Naive thymus-derived CD4-positive, alpha-beta T cell (primary cell): ENCODE measurements around the gene LRRN3. TPM values are rescaled to one million over a fixed set of nuclear protein-coding genes. Genes with fewer than 3 reads are reported as not detected.
"Not testable (repeated sequence)": the region's sequence is repeated elsewhere in the genome, so short reads cannot be mapped to it uniquely, and the experiment has no call there.

Experiments used
- ATAC-seq: fragments of 150-1000 bp; cut with Tn5 transposase; 2 replicates; pipeline ENCODE4 v1.10.0; 2021; ENCODE audit warnings: mild to moderate bottlenecking, moderate library complexity
- CTCF ChIA-PET: fragments of 350-600 bp; sonication (Branson Sonifier 250); formaldehyde crosslinking; loops from one replicate; lab custom pipeline; 2021; ENCODE audit warnings: antibody characterized with exemption; lab: Charles Lee
- POLR2A ChIA-PET: fragments of 350-600 bp; sonication (Branson Sonifier 250); formaldehyde crosslinking; loops from one replicate; lab custom pipeline; 2021; ENCODE audit warnings: antibody characterized with exemption, inconsistent platforms; lab: Charles Lee
- DNase-seq, 9 donors: peaks; one replicate each; pipeline versions ENCODE4 v3.0.0 to v3.0.0-alpha.2; 2020 to 2022; ENCODE audit warnings: mixed read lengths in 1 of 9
- H3K27ac ChIP-seq: one replicate; pipeline ENCODE4 v1.7.0; 2013; ENCODE audit warnings: mild to moderate bottlenecking, low read depth, low read length, moderate library complexity
- H3K27me3 ChIP-seq, 2 donors: one replicate each; pipeline ENCODE4 v1.7.0; 2013; ENCODE audit warnings: low read length in 2 of 2, mild to moderate bottlenecking in 2 of 2, moderate library complexity in 2 of 2; ENCODE audit not compliant: control insufficient read depth in 2 of 2, insufficient read depth in 2 of 2
- H3K36me3 ChIP-seq, 3 experiments: 1 replicate in 2 of 3; 2 replicates in 1 of 3; pipeline ENCODE4 v1.7.0; 2013; ENCODE audit warnings: low read length in 3 of 3, mild to moderate bottlenecking in 3 of 3, moderate library complexity in 1 of 3; ENCODE audit not compliant: insufficient read depth in 3 of 3, control insufficient read depth in 2 of 3
- H3K4me1 ChIP-seq, 2 donors: one replicate each; pipeline ENCODE4 v1.7.0; 2013; ENCODE audit warnings: low read length in 2 of 2, mild to moderate bottlenecking in 2 of 2, moderate library complexity in 1 of 2; ENCODE audit not compliant: control insufficient read depth in 2 of 2, insufficient read depth in 2 of 2
- H3K4me3 ChIP-seq: 2 replicates; pipeline ENCODE4 v1.7.0; 2013; ENCODE audit warnings: mild to moderate bottlenecking, low read length
- H3K9me3 ChIP-seq, 3 experiments: 1 replicate in 2 of 3; 2 replicates in 1 of 3; pipeline ENCODE4 v1.7.0; 2013; ENCODE audit warnings: low read length in 3 of 3; ENCODE audit not compliant: control insufficient read depth in 2 of 3
- H3K27ac Mint-ChIP-seq, 9 donors: one replicate each; pipeline ENCODE4 v1.8.0; 2020 to 2022; ENCODE audit warnings: mixed read lengths in 9 of 9, mild to moderate bottlenecking in 8 of 9, moderate library complexity in 5 of 9, inconsistent platforms in 2 of 9
- H3K27me3 Mint-ChIP-seq, 5 donors: one replicate each; pipeline ENCODE4 v1.8.0; 2021 to 2022; ENCODE audit warnings: mixed read lengths in 5 of 5, mild to moderate bottlenecking in 1 of 5
- H3K36me3 Mint-ChIP-seq, 5 donors: one replicate each; pipeline ENCODE4 v1.8.0; 2020 to 2022; ENCODE audit warnings: mixed read lengths in 5 of 5, mild to moderate bottlenecking in 3 of 5, inconsistent platforms in 1 of 5
- H3K4me1 Mint-ChIP-seq, 7 donors: one replicate each; pipeline ENCODE4 v1.8.0; 2020 to 2022; ENCODE audit warnings: mixed read lengths in 7 of 7, mild to moderate bottlenecking in 3 of 7, inconsistent platforms in 1 of 7
- H3K4me3 Mint-ChIP-seq, 10 donors: one replicate each; pipeline ENCODE4 v1.8.0; 2020 to 2022; ENCODE audit warnings: mild to moderate bottlenecking in 10 of 10, mixed read lengths in 10 of 10, moderate library complexity in 6 of 10, inconsistent platforms in 2 of 10
- H3K9me3 Mint-ChIP-seq, 11 donors: one replicate each; pipeline ENCODE4 v1.8.0; 2020 to 2022; ENCODE audit warnings: mixed read lengths in 11 of 11, mild to moderate bottlenecking in 4 of 11, inconsistent platforms in 1 of 11, moderate library complexity in 1 of 11
- intact Hi-C, 2 donors: fragments of 100-400 bp; cut with micrococcal nuclease; formaldehyde crosslinking; loops; one replicate each; pipeline ENCODE4 v1.15.1; 2023
- polyA plus RNA-seq, 2 donors: library from polyadenylated mRNA; unstranded; fragments of 300-500 nt; fragmentation: Illumina TruSeq; gene quantifications; one replicate each; pipeline ENCODE4 v1.2.3, GENCODE V29; 2021
- total RNA-seq, 6 experiments: library from RNA in 5 of 6; stranded (reverse) in 5 of 6; gene quantifications; 1 replicate in 5 of 6; 2 replicates in 1 of 6; pipeline ENCODE4 v1.2.3 and lab custom pipeline; 2021 to 2026

LRRN3 gene
- total and polyA plus RNA-seq, 7 experiments from 2014 or later, result 7.6 to 288 (median 173) TPM

DNA sequence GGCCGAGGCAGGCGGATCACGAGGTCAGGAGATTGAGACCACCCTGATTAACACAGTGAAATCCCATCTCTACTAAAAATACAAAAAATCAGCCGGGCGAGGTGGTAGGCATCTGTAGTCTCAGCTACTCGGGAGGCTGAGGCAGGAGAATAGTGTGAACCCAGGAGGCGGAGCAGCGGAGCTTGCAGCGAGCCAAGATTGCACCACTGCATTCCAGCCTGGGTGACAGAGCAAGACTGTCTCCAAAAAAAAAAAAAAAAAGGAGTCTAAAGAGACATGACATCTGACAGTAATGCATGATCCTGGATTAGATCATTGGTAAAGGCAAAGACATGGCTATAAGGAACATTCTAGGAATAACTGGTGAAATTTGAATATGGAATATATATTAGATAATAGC lies 18.3 kb upstream of the LRRN3 start:
- H3K4me3 Mint-ChIP-seq, result peak overlapping the region in 2 of 10 donors; percentile 50 to 53
- CTCF ChIA-PET, result interaction anchor here (0.6 kb wide), 1 partner anchor 193 kb away, joined by 6 read pairs; no protein-coding TSS in a partner anchor
- H3K4me1 Mint-ChIP-seq, result peaks cover 10 to 87% (median 78%) of the 10 kb centered on the region in 7 donors

DNA sequence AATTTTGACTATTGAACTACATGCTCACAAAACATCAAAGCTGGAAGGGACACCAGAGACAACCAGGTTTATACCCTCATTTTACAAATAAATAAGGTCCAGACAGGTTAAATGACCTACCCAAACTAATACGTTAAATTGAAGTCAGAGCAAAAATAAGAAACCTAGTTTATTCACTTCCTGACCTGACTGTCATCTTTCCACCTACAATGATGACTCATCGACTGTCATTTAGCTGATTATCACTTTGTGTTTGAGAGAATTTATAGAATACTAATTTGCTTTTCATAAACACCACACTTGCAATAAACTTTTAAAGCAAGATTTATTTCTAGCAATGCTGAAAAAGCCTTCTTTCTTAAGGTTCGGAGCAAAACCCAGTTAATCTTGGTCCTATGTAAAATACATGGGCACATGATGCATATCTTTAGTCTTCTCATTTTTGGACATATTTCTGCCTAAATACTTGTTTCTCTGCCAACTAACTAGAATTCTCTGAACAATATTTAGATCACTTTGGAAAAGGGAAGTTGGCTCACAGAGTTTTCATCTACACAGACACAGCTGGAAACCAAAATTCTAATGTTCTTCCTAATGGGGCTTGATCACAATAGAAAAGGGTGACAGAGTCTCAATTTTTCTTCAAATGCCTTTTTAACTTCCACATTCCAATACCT lies 16.7 kb upstream of the LRRN3 start:
- Mint-ChIP-seq H3K9me3 (peaks cover 0 to 2% (median 0%) of the 10 kb centered on the region in 11 donors), H3K27me3 (no peaks in the 10 kb centered on the region), H3K36me3 (peaks cover 0 to 29% (median 4%) of the 10 kb centered on the region in 5 donors), H3K4me3 (peak overlapping the region in 6 of 10 donors; percentile 11 to 40 (median 19)), H3K4me1 (peaks cover 10 to 82% (median 73%) of the 10 kb centered on the region in 7 donors), H3K27ac (peak overlapping the region in 4 of 9 donors; percentile 4 to 78 (median 34))
- intact Hi-C loops, result loop anchor here (1.0 kb wide), 2 partner anchors 9 to 16 kb away; no protein-coding TSS in a partner anchor
- Histone ChIP-seq H3K36me3 (no peaks in the 10 kb centered on the region), H3K27ac (no peak overlapping the region), H3K9me3 (no peaks in the 10 kb centered on the region), H3K27me3 (no peaks in the 10 kb centered on the region), H3K4me1 (peaks cover 5 to 34% of the 10 kb centered on the region in 2 donors), H3K4me3 (no peak overlapping the region)
- CTCF ChIA-PET, result interaction anchor here (1.2 kb wide), 1 partner anchor 54 kb away, joined by 4 read pairs; no protein-coding TSS in a partner anchor
- no peak for DNase-seq
- ATAC-seq, result no peak
- POLR2A ChIA-PET, result no interaction called here

More for the DNA sequence above, 18.3 kb upstream of the LRRN3 start:
- peaks cover 5 to 34% of the 10 kb centered on the region in 2 donors for H3K4me1 ChIP-seq
- intact Hi-C loops, H3K27ac Mint-ChIP-seq, ATAC-seq, H3K27me3 Mint-ChIP-seq, H3K9me3 Mint-ChIP-seq, H3K27ac ChIP-seq, DNase-seq, H3K27me3 ChIP-seq, H3K9me3 ChIP-seq, H3K36me3 ChIP-seq, H3K4me3 ChIP-seq: not testable (repeated sequence)
- POLR2A ChIA-PET, result interaction anchor here (0.6 to 0.7 kb wide), 3 partner anchors 11 to 584 kb away, joined by 3 to 5 read pairs (median 3); no protein-coding TSS in a partner anchor
- H3K36me3 Mint-ChIP-seq, result peaks cover 0 to 31% (median 4%) of the 10 kb centered on the region in 5 donors

GRCh38 chr7:111074748-111075146 lies 16.2 kb upstream of the LRRN3 start:
- peaks cover 5 to 34% of the 10 kb centered on the region in 2 donors for H3K4me1 ChIP-seq
- Mint-ChIP-seq H3K4me3 (peak overlapping the region in 2 of 10 donors; percentile 13 to 25), H3K4me1 (peaks cover 9 to 79% (median 69%) of the 10 kb centered on the region in 7 donors)

DNA sequence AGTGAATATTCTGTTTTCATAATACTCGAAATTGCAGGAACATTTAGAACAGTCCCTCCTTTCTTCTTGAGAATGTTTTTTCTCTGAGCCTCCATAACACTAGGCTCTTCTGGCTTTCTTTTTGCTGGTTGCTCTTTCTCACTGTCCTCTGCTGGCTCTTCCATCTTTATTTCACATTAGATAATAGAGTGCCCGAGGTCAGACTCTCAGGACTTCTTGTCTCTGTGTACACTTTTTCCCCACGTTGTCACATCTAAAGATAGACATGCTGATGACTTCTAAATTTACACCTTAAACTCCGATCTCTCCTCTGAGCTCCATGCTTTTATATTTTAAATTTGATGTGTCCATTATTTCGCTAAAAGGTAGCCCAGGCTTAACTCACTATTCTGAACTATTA lies 15.4 kb upstream of the LRRN3 start:
- Mint-ChIP-seq H3K4me3 (peak overlapping the region in 1 of 10 donors; percentile 1), H3K36me3 (peaks cover 0 to 26% (median 4%) of the 10 kb centered on the region in 5 donors), H3K4me1 (peaks cover 9 to 79% (median 63%) of the 10 kb centered on the region in 7 donors), H3K27me3 (no peaks in the 10 kb centered on the region), H3K27ac (peak overlapping the region in 2 of 9 donors; percentile 22 to 80), H3K9me3 (peaks cover 0 to 2% (median 0%) of the 10 kb centered on the region in 11 donors)
- Histone ChIP-seq H3K36me3 (no peaks in the 10 kb centered on the region), H3K4me3 (no peak overlapping the region), H3K4me1 (peaks cover 5 to 34% of the 10 kb centered on the region in 2 donors), H3K9me3 (no peaks in the 10 kb centered on the region), H3K27me3 (no peaks in the 10 kb centered on the region), H3K27ac (no peak overlapping the region)
- ChIA-PET CTCF (interaction anchor here (1.2 kb wide), 1 partner anchor 56 kb away, joined by 4 read pairs; no protein-coding TSS in a partner anchor), POLR2A (interaction anchor here (2.7 kb wide), 1 partner anchor 17 kb away, joined by 9 read pairs; no protein-coding TSS in a partner anchor)
- no peak for DNase-seq
- ATAC-seq, result no peak
- intact Hi-C loops, result loop anchor here in 1 of 2 donors (1.0 kb wide), 1 partner anchor 57 kb away; no protein-coding TSS in a partner anchor

More at GRCh38 chr7:111074748-111075146, 16.2 kb upstream of the LRRN3 start:
- Histone ChIP-seq H3K27me3 (no peaks in the 10 kb centered on the region), H3K27ac (no peak overlapping the region), H3K4me3 (no peak overlapping the region), H3K36me3 (no peaks in the 10 kb centered on the region), H3K9me3 (no peaks in the 10 kb centered on the region)
- Mint-ChIP-seq H3K27ac (peak overlapping the region in 5 of 9 donors; percentile 4 to 78 (median 38)), H3K36me3 (peaks cover 0 to 27% (median 4%) of the 10 kb centered on the region in 5 donors), H3K27me3 (no peaks in the 10 kb centered on the region), H3K9me3 (peaks cover 0 to 2% (median 0%) of the 10 kb centered on the region in 11 donors)
- no peak for DNase-seq
- ChIA-PET POLR2A (no interaction called here), CTCF (interaction anchor here (1.2 kb wide), 1 partner anchor 55 kb away, joined by 4 read pairs; no protein-coding TSS in a partner anchor)
- no peak for ATAC-seq
- intact Hi-C loops, result loop anchor here (1.0 kb wide), 3 partner anchors 9 to 56 kb away; no protein-coding TSS in a partner anchor

DNA sequence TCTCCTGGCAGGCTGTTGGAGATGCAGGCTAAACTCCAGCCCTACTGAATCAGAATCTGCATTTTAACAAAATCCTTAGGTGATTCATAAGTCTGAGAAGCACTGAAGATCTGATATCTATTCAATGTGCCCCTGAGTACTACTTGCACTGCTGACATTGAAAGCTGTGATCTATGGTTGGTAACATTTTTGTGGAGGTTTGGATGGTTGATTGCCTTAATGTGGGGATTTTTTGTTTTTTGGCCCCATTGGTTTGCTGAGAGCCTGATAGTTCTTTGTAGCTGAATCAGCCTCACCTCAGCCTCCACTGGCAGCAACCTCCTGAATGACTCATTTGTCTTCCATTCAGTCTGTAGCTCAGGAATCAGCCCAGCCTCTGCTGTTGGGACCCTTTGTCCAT lies 14.7 kb upstream of the LRRN3 start:
- intact Hi-C loops, result no loop called here
- H3K27ac Mint-ChIP-seq, result peak overlapping the region in 6 of 9 donors; percentile 9 to 80 (median 48)
- H3K4me3 ChIP-seq, result no peak overlapping the region
- ChIA-PET CTCF (interaction anchor here (0.8 kb wide), 1 partner anchor 11 kb away, joined by 3 read pairs; no protein-coding TSS in a partner anchor), POLR2A (interaction anchor here (1.4 to 2.7 kb wide), 2 partner anchors 10 to 17 kb away, joined by 4 to 9 read pairs; no protein-coding TSS in a partner anchor)
- no peak for ATAC-seq
- peaks cover 9 to 82% (median 67%) of the 10 kb centered on the region in 7 donors for H3K4me1 Mint-ChIP-seq
- H3K27ac ChIP-seq, result no peak overlapping the region
- H3K9me3 ChIP-seq, result no peaks in the 10 kb centered on the region
- H3K27me3 Mint-ChIP-seq, result no peaks in the 10 kb centered on the region
- no peaks in the 10 kb centered on the region for H3K36me3 ChIP-seq
- H3K36me3 Mint-ChIP-seq, result peaks cover 0 to 26% (median 4%) of the 10 kb centered on the region in 5 donors
- DNase-seq, result peak in 1 of 9 donors; percentile 44
- H3K4me3 Mint-ChIP-seq, result peak overlapping the region in 1 of 10 donors; percentile 48
- H3K27me3 ChIP-seq, result no peaks in the 10 kb centered on the region
- peaks cover 0 to 2% (median 0%) of the 10 kb centered on the region in 11 donors for H3K9me3 Mint-ChIP-seq
- H3K4me1 ChIP-seq, result peaks cover 5 to 42% of the 10 kb centered on the region in 2 donors

DNA sequence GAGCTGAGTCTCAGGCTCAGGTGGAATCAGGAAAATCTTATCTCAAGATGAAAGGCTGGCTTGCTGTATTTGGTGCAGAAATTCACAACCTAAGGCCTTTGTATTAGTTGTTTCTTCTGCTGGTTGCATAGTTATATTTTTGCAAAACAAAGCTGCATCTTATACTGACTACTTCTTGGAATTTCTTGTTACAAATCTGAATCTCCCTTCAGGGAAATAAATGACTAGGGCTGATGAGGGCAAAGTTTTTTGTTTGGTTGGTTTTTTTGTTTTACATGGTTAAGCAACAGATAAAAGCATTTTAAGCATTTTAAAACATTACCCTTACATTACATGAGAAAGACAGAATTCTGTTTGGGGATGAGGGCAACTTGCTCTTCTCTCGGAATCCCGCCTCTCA lies 13.9 kb upstream of the LRRN3 start:
- Mint-ChIP-seq H3K27ac (peak overlapping the region in 7 of 9 donors; percentile 6 to 80 (median 43)), H3K4me1 (peaks cover 11 to 82% (median 71%) of the 10 kb centered on the region in 7 donors), H3K4me3 (peak overlapping the region in 1 of 10 donors; percentile 48), H3K9me3 (peaks cover 0 to 2% (median 0%) of the 10 kb centered on the region in 11 donors), H3K36me3 (peaks cover 0 to 25% (median 4%) of the 10 kb centered on the region in 5 donors), H3K27me3 (no peaks in the 10 kb centered on the region)
- CTCF ChIA-PET, result no interaction called here
- intact Hi-C loops, result no loop called here
- no peak overlapping the region for H3K4me3 ChIP-seq
- ATAC-seq (no peak), DNase-seq (no peak)
- H3K36me3 ChIP-seq, result no peaks in the 10 kb centered on the region
- peaks cover 8 to 43% of the 10 kb centered on the region in 2 donors for H3K4me1 ChIP-seq
- H3K27me3 ChIP-seq, result no peaks in the 10 kb centered on the region
- no peaks in the 10 kb centered on the region for H3K9me3 ChIP-seq
- POLR2A ChIA-PET, result interaction anchor here (1.4 to 2.7 kb wide), 2 partner anchors 9 to 16 kb away, joined by 4 to 9 read pairs; no protein-coding TSS in a partner anchor
- no peak overlapping the region for H3K27ac ChIP-seq
